Bronchial epithelial cell (primary cell): ENCODE measurements around the gene ZSCAN5A. TPM values are rescaled to one million over a fixed set of nuclear protein-coding genes. Genes with fewer than 3 reads are reported as not detected.
A peak's percentile ranks its signal among the peaks of the same experiment; 100 is the strongest.
"Not testable (repeated sequence)": the region's sequence is repeated elsewhere in the genome, so short reads cannot be mapped to it uniquely, and the experiment has no call there.

Source experiments
- DNase-seq: peaks from one replicate; pipeline ENCODE4 v3.0.0-alpha.2; 2010; ENCODE audit warnings: low read depth
- FAIRE-seq: peaks from 2 replicates; lab custom pipeline; 2011; peaks lifted over from hg19 to GRCh38; lab: Jason Lieb, UNC
- H3K27me3 ChIP-seq: 2 replicates; pipeline ENCODE4 v1.5.1; 2011; ENCODE audit warnings: low read length; ENCODE audit not compliant: control insufficient read depth, insufficient read depth
- H3K36me3 ChIP-seq: 2 replicates; pipeline ENCODE4 v1.5.1; 2011; ENCODE audit warnings: low read length; ENCODE audit not compliant: control insufficient read depth, insufficient read depth
- H3K4me3 ChIP-seq: 2 replicates; pipeline ENCODE4 v1.5.1; 2011; ENCODE audit warnings: mild to moderate bottlenecking, low read depth, low read length, control low read depth
- total RNA-seq: library from RNA; depleted of rRNA; stranded (reverse); fragments of >200 nt; gene quantifications from 2 replicates; pipeline ENCODE4 v1.2.1, GENCODE V29; 2014
- TF ChIP-seq, protein P1 (sequence below): IDR thresholded peaks from 2 replicates; pipeline ENCODE4 v1.5.1; 2011; ENCODE audit warnings: mild to moderate bottlenecking, moderate library complexity, low read length, control low read depth, inconsistent platforms; ENCODE audit not compliant: insufficient read depth, severe bottlenecking

The ZSCAN5A gene
- total RNA-seq, 1 donor from 2014 or later, result 5.0 TPM

- DNase-seq (no peak), FAIRE-seq (no peak)
- no peaks in the 10 kb centered on the region for H3K27me3 ChIP-seq
- no peaks in the 10 kb centered on the region for H3K36me3 ChIP-seq
- no peak overlapping the region for H3K4me3 ChIP-seq
- TF ChIP-seq, protein P1, sequence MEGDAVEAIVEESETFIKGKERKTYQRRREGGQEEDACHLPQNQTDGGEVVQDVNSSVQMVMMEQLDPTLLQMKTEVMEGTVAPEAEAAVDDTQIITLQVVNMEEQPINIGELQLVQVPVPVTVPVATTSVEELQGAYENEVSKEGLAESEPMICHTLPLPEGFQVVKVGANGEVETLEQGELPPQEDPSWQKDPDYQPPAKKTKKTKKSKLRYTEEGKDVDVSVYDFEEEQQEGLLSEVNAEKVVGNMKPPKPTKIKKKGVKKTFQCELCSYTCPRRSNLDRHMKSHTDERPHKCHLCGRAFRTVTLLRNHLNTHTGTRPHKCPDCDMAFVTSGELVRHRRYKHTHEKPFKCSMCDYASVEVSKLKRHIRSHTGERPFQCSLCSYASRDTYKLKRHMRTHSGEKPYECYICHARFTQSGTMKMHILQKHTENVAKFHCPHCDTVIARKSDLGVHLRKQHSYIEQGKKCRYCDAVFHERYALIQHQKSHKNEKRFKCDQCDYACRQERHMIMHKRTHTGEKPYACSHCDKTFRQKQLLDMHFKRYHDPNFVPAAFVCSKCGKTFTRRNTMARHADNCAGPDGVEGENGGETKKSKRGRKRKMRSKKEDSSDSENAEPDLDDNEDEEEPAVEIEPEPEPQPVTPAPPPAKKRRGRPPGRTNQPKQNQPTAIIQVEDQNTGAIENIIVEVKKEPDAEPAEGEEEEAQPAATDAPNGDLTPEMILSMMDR, result no peak
Observed at GRCh38 chr19:56222901-56223300, 91.7 kb downstream of the ZSCAN5A start.

DNA sequence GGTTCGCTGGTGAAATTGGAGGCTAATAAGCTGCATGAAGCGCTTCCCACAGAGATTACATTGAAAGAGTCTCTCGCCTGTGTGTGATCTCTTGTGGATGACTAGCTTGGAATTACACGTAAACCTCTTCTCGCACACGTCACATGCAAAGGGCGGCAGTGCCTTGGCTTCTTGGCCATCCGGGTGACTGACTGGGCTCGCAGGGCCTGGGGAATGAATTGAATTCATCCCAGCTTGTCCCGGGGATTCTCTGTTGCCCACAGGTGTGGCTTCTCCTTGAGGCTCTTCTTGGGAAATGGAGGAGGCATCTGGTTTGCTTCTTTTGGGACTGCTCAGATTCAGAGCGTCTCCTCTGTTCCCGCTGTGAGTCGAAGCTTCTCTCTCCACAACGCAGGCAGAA lies 92.8 kb downstream of the ZSCAN5A start:
- DNase-seq (no peak), FAIRE-seq (no peak)
- no peak overlapping the region for H3K4me3 ChIP-seq
- H3K27me3 ChIP-seq, result no peaks in the 10 kb centered on the region
- no peaks in the 10 kb centered on the region for H3K36me3 ChIP-seq
- TF ChIP-seq, protein P1, result no peak

DNA sequence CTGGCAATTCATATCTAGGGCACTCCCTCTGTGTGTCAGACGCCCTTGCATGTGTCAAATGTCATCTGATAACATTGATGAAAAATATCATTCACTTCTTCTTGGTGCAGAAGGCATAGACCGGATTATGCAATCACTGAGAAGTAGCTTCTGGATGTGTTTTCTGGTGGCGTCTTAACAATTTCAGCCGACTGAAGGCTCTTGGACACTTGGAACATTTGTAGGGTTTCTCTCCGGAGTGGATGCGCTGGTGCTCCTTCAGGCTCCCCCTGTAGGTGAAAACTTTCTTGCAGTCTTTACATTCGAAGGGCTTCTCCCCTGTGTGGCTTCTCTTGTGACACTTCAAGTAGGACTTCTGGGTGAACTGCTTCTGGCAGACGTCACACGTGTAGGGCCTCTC lies 93.2 kb downstream of the ZSCAN5A start:
- TF ChIP-seq, protein P1, result peak; percentile 37
- H3K4me3 ChIP-seq, H3K36me3 ChIP-seq, H3K27me3 ChIP-seq: not testable (repeated sequence)
- peak; percentile 10 for DNase-seq
- peak; percentile 47 for FAIRE-seq

DNA sequence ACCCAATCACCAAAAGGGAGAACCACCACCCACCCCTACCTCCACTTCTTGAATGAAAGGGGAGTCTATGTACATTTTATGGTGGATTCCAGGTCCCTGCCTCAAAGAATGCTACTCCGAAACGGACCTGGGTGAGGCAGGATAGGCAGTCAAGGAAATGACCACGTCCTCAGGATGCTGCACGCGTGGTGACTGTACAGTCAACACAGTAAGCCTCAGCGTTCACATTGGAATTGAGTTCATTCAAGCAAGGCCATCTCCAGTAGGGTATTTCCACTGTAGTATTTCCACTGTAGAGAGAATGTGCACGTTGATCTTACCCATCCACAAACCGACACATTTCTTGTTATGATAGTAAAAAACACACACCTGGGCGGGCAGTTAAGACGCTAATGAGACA lies 95.7 kb downstream of the ZSCAN5A start:
- TF ChIP-seq, protein P1, result no peak
- Histone ChIP-seq H3K36me3 (no peaks in the 10 kb centered on the region), H3K4me3 (no peak overlapping the region), H3K27me3 (no peaks in the 10 kb centered on the region)
- no peak for FAIRE-seq
- DNase-seq, result no peak

DNA sequence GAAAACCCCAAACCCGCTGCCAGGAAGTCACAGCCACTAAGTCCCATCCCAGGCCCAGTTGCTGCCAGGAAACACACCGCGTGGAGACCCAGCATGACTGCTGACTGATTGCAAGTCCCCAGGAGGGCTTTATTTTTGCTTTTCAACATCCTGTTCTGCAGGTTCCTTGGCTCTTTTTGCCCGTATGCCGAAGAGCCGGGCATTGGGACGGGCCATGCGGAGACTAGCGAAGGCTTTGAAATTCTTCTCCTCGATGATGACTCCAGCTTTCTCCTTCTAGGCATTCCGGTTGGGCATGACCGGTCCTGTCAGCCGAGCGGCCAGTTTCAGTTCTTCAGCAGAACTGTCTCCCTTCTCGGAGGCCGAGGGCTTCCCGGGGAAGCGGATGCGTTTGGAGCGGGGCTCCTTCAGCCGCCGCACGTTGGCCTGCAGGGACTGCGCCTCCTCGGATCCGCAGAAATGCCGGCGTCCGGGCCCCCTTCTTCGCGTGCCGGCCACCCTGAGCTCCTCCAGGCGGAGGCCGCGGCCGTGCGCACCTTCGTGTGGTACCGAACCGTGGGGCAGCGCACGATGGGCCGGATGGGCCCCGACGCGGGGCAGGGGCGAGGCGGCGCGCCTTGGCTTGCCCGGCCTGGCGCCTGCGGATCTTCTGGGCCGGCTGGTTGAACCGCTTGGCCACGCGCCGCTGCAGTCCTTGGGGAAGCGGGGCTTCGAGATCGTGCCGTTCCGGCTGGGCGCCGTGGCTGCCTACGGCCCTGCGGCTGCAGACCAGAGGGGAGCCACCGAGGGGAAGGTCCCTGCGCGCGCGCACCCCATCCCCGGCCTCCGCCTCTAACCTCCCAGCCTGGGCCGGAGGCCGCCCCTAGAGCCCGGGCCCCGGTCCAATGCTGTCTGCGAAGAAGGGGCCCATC lies 97.3 kb downstream of the ZSCAN5A start:
- TF ChIP-seq, protein P1, result no peak
- DNase-seq (peak; percentile 85), FAIRE-seq (no peak)
- Histone ChIP-seq H3K4me3 (peak overlapping the region; percentile 36), H3K36me3 (no peaks in the 10 kb centered on the region), H3K27me3 (no peaks in the 10 kb centered on the region)
